ENCODE results near the gene RASGRP2.

Gene RASGRP2

GRCh38 chr11:64694821-64695365, 49.0 kb downstream of the RASGRP2 start:
- peak; percentile 78 for DNase-seq (ENCODE audit: low spot score)

DNA sequence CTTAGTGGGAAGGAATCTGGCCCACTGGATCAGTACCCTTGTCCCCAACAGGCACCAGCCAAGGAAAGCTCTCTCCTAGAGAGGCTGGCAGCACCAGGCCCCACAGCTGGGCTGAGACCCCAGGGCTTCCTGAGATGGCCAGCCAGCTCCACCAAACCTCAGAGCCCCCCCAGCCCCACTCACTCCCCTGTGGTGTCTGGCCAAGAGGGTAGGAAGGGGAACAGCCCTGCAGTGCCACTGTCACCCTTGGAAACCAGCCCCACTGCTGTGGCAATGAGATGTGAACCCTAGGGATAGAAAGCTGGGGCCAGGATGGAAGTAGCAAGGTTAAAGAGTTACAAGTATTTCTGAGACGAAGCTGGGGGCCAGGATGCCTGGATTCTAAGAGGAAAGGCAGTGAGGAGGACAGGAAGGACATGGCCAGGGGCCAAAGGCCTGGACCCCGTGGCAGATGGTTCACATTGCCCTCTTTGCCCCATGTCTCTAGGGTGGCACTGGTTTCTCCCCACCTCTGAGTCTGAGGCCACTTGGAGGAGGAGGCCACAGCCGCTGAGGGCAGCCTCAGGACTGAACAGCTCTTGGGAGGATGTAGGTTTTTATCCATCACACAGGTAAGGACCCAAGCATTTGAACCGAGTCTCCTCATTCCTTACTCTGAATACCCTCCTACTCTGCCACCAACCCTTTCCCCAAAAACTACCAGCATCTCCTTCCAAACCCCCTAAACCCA, 49.8 kb downstream of the RASGRP2 start:
- DNase-seq (ENCODE audit: low spot score): no peak

- DNase-seq (ENCODE audit: low spot score): no peak
Measured at GRCh38 chr11:64692764-64693331, 51.1 kb downstream of the RASGRP2 start.

DNA sequence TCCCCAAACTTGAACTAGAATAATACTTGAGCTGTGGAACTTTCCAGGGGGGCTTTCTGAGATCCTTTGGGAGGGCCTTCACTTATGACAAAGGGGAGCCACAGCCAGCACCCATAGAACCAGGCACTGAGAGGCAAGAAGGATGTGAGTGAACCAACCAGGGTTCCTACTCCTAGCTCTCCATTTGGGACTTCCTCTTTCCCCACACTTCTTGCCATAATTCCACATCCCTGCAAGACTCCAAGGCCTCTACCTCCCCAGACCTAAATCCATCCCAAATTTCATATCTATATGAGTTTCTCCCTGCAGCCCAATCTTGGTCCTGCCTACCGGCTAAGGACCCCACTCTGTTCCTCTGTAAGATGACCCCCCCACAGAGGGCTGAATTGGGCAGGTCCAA, 52.4 kb downstream of the RASGRP2 start:
- DNase-seq (ENCODE audit: low spot score): no peak

- DNase-seq (ENCODE audit: low spot score): no peak
Measured at GRCh38 chr11:64690235-64690634, 53.7 kb downstream of the RASGRP2 start.

DNA sequence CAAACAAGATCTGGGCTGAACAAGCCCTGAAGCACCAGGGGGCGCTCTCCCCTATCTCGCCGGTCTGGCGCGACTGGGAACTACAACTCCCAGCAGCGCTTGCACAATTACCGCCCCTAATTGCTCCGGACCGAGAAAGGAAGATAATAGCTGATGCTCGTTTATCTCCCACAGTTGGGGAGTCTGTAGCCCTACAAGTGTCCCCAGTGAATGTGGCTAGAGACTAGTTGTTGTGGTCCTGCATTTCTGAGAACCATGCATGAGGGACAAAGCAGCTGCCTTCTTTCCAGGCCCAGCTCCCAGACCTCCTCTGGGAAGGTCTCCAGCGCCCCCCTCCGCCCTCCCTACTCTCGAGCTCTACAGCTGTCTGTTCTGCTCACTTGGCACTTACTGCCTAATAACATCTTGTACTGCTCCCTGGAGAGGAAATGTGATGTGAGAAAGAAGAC, 55.4 kb downstream of the RASGRP2 start:
- DNase-seq (ENCODE audit: low spot score): peak; percentile 97

GRCh38 chr11:64687643-64688533, 56.1 kb downstream of the RASGRP2 start:
- no peak for DNase-seq (ENCODE audit: low spot score)

- no peak for DNase-seq (ENCODE audit: low spot score)
Measured at GRCh38 chr11:64687204-64687603, 56.7 kb downstream of the RASGRP2 start.

DNA sequence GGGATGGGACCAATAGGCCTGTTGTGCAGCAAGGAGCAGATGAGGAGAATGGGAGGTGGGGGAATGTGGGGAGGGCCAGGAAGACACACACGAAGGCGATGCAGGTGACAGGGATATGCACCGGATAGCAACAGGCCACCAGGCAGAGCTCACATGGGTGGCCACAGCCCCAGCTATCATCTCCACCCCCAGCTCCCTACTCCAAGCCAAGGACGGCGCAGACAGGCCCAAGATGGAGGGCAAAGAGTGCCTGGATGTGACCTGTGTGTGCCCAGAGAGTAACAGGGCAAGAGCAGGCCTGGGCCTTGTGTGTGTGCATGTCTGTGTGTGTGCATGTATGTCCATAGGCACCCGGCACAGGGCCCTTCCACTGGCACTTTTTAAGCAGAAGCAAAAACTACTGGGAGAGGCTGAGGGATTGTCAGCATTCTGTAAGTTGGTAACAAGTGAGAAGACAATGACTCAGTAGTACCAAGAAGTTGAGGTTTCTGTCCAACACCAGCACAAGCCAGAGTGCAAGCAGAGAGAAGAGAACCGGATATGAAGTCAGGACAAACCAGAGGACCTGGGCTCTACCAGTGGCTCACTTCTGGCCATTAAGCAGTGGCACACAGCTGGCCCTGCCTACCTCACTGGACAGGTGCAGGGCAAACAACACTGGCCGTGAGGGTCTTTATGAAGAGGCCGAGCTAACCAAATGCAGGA, 57.3 kb downstream of the RASGRP2 start:
- DNase-seq (ENCODE audit: low spot score): no peak

DNA sequence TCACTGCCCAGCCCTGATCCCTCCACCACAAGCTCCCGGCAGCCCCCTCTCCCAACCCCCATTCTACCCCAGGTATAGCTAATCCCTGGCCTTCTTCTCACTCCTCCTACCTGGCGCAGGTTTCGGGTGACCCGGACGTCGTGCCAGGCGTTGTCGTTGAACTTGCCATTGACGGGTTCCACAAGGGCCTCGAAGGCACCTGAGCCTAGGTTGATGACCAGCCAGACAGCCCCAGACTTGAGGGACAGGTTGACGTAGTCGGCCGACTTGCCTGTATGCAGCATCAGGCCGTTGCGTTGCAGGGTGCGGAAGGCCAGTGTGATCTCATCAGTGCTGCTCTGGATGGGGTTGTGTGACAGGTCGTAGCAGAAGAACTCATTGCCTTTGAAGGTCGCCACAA, 58.4 kb downstream of the RASGRP2 start:
- DNase-seq (ENCODE audit: low spot score): no peak

- no peak for DNase-seq (ENCODE audit: low spot score)
Measured at GRCh38 chr11:64684357-64684756, 59.6 kb downstream of the RASGRP2 start.

DNA sequence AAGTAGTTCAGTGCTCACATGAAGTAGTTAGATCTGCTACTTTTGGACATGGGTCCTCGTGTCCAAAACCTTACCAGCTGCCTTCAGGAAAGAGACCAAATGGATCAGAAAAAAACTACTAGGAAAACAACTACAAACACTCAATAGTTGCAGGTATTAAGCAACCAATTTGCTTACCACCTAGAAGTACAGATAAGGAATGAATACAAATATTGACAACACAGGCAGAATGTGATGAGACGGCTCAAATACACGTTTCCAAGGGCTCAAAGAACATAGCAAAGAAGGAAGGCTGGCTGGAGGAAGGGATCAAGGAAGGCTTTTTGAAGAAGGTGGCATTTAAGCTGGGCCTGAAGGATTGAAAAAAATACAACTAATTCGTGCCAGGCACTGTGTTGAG, 62.8 kb downstream of the RASGRP2 start:
- no peak for DNase-seq (ENCODE audit: low spot score)

GRCh38 chr11:64679846-64680245, 64.1 kb downstream of the RASGRP2 start:
- no peak for DNase-seq (ENCODE audit: low spot score)

DNA sequence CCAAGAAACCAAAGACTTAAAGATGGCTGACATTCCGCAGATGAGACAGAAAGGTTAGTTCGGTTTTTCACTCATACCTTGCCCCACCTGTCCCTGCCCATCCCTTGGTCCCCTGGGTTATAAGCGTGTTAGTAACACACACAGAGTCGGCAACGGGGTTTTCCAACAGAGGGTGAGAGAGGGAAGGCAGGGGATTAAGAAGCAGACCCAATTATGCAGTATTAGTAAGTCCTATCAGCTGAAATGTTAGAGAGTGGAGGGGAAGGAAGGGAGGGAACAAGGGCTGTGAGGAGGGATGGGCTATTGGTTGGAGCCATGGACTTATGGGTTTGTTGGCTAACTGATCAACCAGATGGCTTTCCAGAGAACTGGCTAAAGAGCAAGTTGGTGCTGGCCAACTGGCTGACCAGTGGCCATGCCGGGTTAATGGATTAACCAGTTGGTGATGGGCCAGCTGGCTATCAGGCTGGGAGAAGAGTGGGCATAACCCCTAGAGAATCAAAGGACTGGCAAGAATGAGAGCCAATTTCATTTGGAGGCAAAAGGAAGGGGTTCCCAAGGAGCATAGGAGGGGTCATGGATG, 66.4 kb downstream of the RASGRP2 start:
- DNase-seq (ENCODE audit: low spot score): no peak

Measured in NAMALWA (cell line).